Neural crest cell (in vitro differentiated cells): ENCODE data around the gene KLHL1. TPM values are rescaled to one million over a fixed set of nuclear protein-coding genes. Genes with fewer than 3 reads are reported as not detected.

ENCODE experiments used
- DNase-seq: peaks from one replicate; pipeline ENCODE4 v3.0.0; 2021; ENCODE audit warnings: low read depth, mixed read lengths, low spot score
- H3K27ac Mint-ChIP-seq: one replicate; pipeline ENCODE4 v1.8.0; 2021; ENCODE audit warnings: mild to moderate bottlenecking, mixed read lengths; ENCODE audit not compliant: unreplicated experiment
- H3K27me3 Mint-ChIP-seq: 2 replicates; pipeline ENCODE4 v1.8.0; 2021; ENCODE audit warnings: low read depth, mild to moderate bottlenecking, mixed read lengths
- H3K36me3 Mint-ChIP-seq: 2 replicates; pipeline ENCODE4 v1.8.0; 2021; ENCODE audit warnings: low read depth, mild to moderate bottlenecking, mixed read lengths
- H3K4me1 Mint-ChIP-seq: 2 replicates; pipeline ENCODE4 v1.8.0; 2021; ENCODE audit warnings: mixed read lengths
- H3K4me3 Mint-ChIP-seq: one replicate; pipeline ENCODE4 v1.8.0; 2021; ENCODE audit warnings: mild to moderate bottlenecking, mixed read lengths
- H3K9me3 Mint-ChIP-seq: 2 replicates; pipeline ENCODE4 v1.8.0; 2021; ENCODE audit warnings: mixed read lengths
- total RNA-seq: library from RNA; stranded (reverse); gene quantifications from 2 replicates; pipeline ENCODE4 v1.2.1, GENCODE V29; 2021
- TF ChIP-seq, protein P1 (sequence below): fragments of 200-600 bp; sonication (generic); conservative IDR thresholded peaks from 2 replicates; pipeline ENCODE4 v1.5.0; 2021; ENCODE audit warnings: antibody characterized with exemption, mild to moderate bottlenecking

KLHL1 gene
- total RNA-seq, 1 donor from 2014 or later = 0.23 TPM

DNA sequence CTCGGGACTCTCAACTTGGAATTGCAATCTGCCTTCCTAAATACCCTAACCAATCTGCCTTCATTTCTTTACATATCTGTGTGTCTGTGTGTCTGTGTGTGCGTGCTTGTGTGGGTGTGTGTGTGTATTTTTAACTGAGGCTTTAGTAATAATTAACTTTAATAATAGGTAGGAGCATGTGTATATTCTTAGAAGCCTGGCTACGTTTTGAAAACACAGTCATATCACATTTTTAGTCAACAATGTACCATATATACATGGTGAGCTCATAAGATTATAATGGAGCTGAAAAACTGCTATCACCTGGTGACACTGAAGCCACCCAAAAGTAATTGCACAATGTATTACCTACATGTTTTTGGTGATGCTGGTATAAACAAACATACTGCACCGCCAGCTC, 66.1 kb downstream of the KLHL1 start:
- Mint-ChIP-seq H3K4me3 (no peak overlapping the region), H3K4me1 (no peaks in the 10 kb centered on the region), H3K27ac (no peak overlapping the region), H3K36me3 (no peaks in the 10 kb centered on the region), H3K9me3 (peaks cover 4% of the 10 kb centered on the region), H3K27me3 (no peaks in the 10 kb centered on the region)
- DNase-seq = no peak
- TF ChIP-seq, protein P1, sequence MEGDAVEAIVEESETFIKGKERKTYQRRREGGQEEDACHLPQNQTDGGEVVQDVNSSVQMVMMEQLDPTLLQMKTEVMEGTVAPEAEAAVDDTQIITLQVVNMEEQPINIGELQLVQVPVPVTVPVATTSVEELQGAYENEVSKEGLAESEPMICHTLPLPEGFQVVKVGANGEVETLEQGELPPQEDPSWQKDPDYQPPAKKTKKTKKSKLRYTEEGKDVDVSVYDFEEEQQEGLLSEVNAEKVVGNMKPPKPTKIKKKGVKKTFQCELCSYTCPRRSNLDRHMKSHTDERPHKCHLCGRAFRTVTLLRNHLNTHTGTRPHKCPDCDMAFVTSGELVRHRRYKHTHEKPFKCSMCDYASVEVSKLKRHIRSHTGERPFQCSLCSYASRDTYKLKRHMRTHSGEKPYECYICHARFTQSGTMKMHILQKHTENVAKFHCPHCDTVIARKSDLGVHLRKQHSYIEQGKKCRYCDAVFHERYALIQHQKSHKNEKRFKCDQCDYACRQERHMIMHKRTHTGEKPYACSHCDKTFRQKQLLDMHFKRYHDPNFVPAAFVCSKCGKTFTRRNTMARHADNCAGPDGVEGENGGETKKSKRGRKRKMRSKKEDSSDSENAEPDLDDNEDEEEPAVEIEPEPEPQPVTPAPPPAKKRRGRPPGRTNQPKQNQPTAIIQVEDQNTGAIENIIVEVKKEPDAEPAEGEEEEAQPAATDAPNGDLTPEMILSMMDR = no peak

DNA sequence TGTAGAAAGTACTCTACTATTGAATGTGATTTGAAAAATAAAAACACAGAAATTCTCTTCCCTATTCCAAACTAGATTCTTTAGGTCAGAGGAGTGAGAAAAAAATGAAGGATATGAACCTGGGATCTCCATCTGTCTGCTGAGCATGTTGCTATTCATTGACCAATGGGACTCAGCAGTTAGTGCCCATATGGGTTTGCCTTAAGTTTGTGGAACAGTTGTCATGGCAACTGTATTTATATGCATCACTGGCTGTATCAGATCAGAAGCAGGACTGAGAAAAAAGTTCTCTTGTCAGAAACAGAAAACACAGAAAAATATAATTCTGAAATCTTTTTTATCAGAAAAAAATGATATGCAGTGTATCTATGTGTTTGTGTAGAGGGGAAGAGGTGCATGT, 74.0 kb downstream of the KLHL1 start:
- H3K27ac Mint-ChIP-seq = no peak overlapping the region
- no peaks in the 10 kb centered on the region for H3K4me1 Mint-ChIP-seq
- no peak for DNase-seq
- no peak overlapping the region for H3K4me3 Mint-ChIP-seq
- TF ChIP-seq, protein P1 = no peak
- H3K27me3 Mint-ChIP-seq = no peaks in the 10 kb centered on the region
- peaks cover 7% of the 10 kb centered on the region for H3K9me3 Mint-ChIP-seq
- no peaks in the 10 kb centered on the region for H3K36me3 Mint-ChIP-seq

DNA sequence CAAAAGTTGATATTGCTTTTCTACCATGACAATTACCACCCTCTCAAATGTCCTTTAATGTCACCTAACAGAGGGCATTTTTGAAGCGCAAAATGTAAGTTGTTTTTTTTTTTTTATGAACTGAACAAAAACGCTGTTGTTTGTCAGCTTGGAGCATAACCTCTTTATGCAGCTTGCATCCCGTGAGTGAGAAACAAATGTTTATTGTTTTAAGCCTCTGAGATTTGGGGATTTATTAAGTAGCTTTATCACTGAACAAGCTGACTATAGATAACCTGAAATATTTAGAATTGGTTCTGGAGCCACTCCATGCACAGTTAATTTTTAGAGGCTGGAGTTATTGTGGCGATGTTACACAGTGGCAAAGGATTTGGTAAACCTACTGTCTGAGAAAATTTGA, 80.7 kb downstream of the KLHL1 start:
- Mint-ChIP-seq H3K4me1 (peaks cover 42% of the 10 kb centered on the region), H3K27ac (no peak overlapping the region), H3K9me3 (peaks cover 6% of the 10 kb centered on the region), H3K36me3 (no peaks in the 10 kb centered on the region), H3K27me3 (no peaks in the 10 kb centered on the region), H3K4me3 (peak overlapping the region; percentile 40)
- DNase-seq = no peak
- TF ChIP-seq, protein P1 = no peak

DNA sequence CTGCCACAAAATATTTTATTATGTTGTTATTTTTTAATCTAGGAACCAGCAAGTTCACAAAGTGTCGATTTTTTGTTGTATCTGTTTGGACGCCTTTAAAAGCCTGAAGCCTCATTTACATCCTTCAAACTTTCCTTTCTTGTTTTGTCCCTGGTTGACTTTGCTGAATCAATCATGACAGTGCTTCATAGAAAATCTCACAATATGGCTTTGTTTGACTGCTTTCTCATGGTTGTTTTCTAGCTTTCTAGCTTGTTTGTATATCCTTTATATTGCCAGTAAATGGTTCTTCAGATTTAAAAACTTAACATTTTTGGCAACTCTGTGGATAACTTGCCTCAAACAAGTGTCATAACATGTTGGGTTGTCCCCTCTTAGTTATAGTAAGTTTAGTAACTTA, 84.7 kb downstream of the KLHL1 start:
- Mint-ChIP-seq H3K9me3 (peaks cover 2% of the 10 kb centered on the region), H3K36me3 (no peaks in the 10 kb centered on the region), H3K27ac (peak overlapping the region; percentile 92), H3K4me3 (no peak overlapping the region), H3K27me3 (no peaks in the 10 kb centered on the region), H3K4me1 (peaks cover 56% of the 10 kb centered on the region)
- TF ChIP-seq, protein P1 = no peak
- no peak for DNase-seq

DNA sequence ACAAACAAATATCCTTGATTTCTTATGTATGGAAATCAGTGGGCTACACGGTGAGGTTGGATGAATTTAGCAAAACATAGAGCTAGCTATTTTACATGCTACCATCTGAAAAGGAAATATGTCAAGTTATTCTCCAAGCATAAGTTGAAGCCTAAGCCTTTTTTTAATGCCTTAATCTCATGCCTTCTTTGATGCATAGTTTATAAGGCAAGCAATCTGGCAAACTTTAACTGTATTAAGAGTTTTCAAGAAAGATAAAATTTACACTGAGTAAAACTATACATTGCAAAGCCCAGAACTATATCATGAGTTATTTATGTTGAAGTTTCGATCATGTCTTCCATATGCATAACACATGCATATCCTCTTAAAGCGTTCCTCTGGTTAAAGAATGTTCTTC, 85.6 kb downstream of the KLHL1 start:
- Mint-ChIP-seq H3K9me3 (peaks cover 2% of the 10 kb centered on the region), H3K36me3 (no peaks in the 10 kb centered on the region), H3K27me3 (no peaks in the 10 kb centered on the region), H3K4me3 (no peak overlapping the region), H3K27ac (no peak overlapping the region), H3K4me1 (peaks cover 47% of the 10 kb centered on the region)
- TF ChIP-seq, protein P1 = no peak
- DNase-seq = no peak

DNA sequence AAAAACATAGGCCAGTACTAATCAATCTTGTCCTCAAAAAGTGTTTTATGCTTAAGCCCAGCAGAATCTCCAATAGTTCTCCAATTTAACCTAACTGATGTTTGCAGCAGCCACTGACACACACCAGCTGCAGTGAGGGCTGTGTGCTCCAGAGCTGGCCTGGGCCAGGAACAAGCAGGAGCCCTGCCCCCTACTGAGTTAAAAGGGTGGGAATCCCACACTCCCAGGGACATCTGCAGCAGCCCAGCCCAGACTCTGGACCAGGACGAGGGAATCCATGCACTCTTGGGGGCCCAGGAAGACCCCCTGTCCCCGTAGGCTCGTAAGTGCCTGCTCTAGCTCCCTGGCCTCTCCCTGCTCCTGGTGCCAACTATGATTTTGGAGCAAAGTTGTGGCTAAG, 92.1 kb downstream of the KLHL1 start:
- no peak for DNase-seq
- Mint-ChIP-seq H3K4me1 (peaks cover 15% of the 10 kb centered on the region), H3K9me3 (peaks cover 3% of the 10 kb centered on the region), H3K27ac (no peak overlapping the region), H3K27me3 (no peaks in the 10 kb centered on the region), H3K4me3 (no peak overlapping the region), H3K36me3 (no peaks in the 10 kb centered on the region)
- TF ChIP-seq, protein P1 = no peak
